ENCODE results near the gene CD9. TPM values are rescaled to one million over a fixed set of nuclear protein-coding genes. Genes with fewer than 3 reads are reported as not detected.

CD9 gene
- total RNA-seq, 4 donors from 2014 or later = 349 to 416 (median 399) TPM

GRCh38 chr12:6198556-6198955 lies 1.6 kb upstream of the CD9 start:
- DNase-seq (ENCODE audit: extremely low spot score) = no peak
- intact Hi-C loops (cut with DNase I) = loop anchor here (1.0 kb wide), 1 partner anchor 81 kb away; no protein-coding TSS in a partner anchor
- Histone ChIP-seq H3K27me3 (no peaks in the 10 kb centered on the region), H3K36me3 (no peaks in the 10 kb centered on the region), H3K27ac (replicated peaks in 1 of 4) (peak overlapping the region; percentile 94 to 100 (median 98)), H3K4me3 (no peak overlapping the region), H3K9me3 (no peaks in the 10 kb centered on the region), H3K4me1 (peaks cover 30 to 67% (median 64%) of the 10 kb centered on the region in 4 donors)
- TF ChIP-seq EP300 (IDR thresholded peaks at IDR 0.05) = no peak
- no peak for TF ChIP-seq POLR2AphosphoS5 (IDR thresholded peaks at IDR 0.05)
- TF ChIP-seq, protein P1, sequence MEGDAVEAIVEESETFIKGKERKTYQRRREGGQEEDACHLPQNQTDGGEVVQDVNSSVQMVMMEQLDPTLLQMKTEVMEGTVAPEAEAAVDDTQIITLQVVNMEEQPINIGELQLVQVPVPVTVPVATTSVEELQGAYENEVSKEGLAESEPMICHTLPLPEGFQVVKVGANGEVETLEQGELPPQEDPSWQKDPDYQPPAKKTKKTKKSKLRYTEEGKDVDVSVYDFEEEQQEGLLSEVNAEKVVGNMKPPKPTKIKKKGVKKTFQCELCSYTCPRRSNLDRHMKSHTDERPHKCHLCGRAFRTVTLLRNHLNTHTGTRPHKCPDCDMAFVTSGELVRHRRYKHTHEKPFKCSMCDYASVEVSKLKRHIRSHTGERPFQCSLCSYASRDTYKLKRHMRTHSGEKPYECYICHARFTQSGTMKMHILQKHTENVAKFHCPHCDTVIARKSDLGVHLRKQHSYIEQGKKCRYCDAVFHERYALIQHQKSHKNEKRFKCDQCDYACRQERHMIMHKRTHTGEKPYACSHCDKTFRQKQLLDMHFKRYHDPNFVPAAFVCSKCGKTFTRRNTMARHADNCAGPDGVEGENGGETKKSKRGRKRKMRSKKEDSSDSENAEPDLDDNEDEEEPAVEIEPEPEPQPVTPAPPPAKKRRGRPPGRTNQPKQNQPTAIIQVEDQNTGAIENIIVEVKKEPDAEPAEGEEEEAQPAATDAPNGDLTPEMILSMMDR (IDR thresholded peaks at IDR 0.05) = no peak
- WGBS = 98% methylated on average over 5 of the region's 6 CpGs

DNA sequence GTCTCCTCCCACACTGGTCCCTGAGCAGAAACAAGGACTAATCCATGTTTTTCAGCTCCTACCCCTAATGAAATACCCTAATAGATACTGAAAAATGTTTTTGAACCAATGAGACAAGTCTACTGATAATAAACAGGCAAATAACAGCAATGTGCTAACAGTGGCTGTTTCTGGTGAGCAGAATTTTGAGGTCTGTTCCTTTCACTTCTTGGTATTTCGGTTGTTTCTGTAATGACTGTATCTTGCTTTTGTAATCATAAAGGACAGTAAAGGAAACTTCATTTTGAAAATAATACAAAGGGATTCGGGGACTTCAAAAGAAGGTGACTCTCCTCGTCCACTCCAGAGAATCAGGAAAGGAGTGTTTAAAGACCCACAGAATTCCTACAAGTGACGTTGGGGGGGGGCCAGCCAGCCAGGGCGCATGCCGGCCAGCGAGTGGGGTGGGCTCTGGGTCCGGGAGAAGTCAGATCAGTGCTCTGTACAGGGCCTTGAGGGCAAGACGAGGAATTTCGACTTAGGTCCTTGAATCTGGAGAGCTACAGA lies 1.1 kb upstream of the CD9 start:
- Histone ChIP-seq H3K9me3 (no peaks in the 10 kb centered on the region), H3K4me3 (peak overlapping the region; percentile 78 to 100 (median 98)), H3K27me3 (no peaks in the 10 kb centered on the region), H3K4me1 (peaks cover 35 to 72% (median 69%) of the 10 kb centered on the region in 4 donors), H3K36me3 (no peaks in the 10 kb centered on the region), H3K27ac (replicated peaks in 1 of 4) (peak overlapping the region; percentile 94 to 100 (median 98))
- intact Hi-C loops (cut with DNase I) = loop anchor here (1.0 kb wide), 1 partner anchor 80 kb away; no protein-coding TSS in a partner anchor
- 41% methylated on average over 10 of the region's 10 CpGs for WGBS
- TF ChIP-seq POLR2AphosphoS5 (IDR thresholded peaks at IDR 0.05) = no peak
- no peak for TF ChIP-seq EP300 (IDR thresholded peaks at IDR 0.05)
- TF ChIP-seq, protein P1 (IDR thresholded peaks at IDR 0.05) = no peak
- no peak for TF ChIP-seq POLR2A (IDR thresholded peaks at IDR 0.05; ENCODE audit: low read depth)
- no peak for DNase-seq (ENCODE audit: extremely low spot score)

DNA sequence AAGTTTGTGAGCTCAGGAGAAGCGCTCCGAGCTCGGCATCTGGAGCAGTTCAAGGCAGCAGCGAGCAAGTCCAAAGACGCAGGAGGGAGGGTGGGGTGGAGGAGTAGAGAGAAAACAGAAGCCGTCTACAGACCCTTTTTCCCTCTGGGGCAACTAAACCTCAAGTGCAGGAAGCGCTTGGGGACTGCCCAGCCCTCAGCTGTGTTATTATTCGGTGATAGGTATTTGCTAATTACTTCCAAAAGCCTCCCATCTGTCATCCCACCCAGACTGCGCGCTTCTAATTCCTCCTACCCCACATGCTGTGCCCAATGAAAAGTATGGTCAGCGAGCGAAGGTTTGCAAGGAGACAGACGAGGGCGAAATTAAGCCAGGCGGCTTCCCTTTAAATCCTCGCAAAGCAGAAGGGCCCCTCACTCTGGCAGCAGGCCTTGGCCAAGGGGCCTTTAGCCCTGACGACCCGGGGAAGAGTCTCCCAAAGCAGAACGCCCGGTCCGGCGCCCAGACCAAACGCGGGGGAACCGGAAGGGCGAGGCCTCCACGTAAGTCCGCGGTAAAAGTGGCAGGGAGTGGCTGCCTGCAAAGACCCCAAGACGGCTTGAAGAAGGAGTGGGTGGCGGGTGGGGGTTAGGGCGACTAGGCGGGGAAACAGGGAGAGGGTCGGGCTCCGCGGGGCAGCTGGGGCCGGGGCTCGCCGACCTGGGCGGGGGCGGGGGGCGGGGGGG lies 507 bp upstream of the CD9 start:
- peaks cover 42 to 78% (median 75%) of the 10 kb centered on the region in 4 donors for H3K4me1 ChIP-seq

GRCh38 chr12:6201213-6201608 lies 1.0 kb downstream of the CD9 start:
- TF ChIP-seq POLR2AphosphoS5 (IDR thresholded peaks at IDR 0.05) (peak; percentile 50 to 58), POLR2A (IDR thresholded peaks at IDR 0.05; ENCODE audit: low read depth) (no peak), EP300 (IDR thresholded peaks at IDR 0.05) (no peak)
- TF ChIP-seq, protein P1 (IDR thresholded peaks at IDR 0.05) = peak in 1 of 3 experiments; percentile 10
- Histone ChIP-seq H3K27me3 (no peaks in the 10 kb centered on the region), H3K4me1 (peaks cover 52 to 83% (median 80%) of the 10 kb centered on the region in 4 donors), H3K4me3 (peak overlapping the region; percentile 78 to 100 (median 98)), H3K27ac (replicated peaks in 1 of 4) (peak overlapping the region; percentile 94 to 100 (median 98)), H3K36me3 (no peaks in the 10 kb centered on the region), H3K9me3 (no peaks in the 10 kb centered on the region)
- intact Hi-C loops (cut with DNase I) = loop anchor here (2.0 kb wide), 1 partner anchor 30 kb away; no protein-coding TSS in a partner anchor
- WGBS = 22% methylated on average over 9 of the region's 15 CpGs
- DNase-seq (ENCODE audit: extremely low spot score) = no peak

More for the DNA sequence above, 507 bp upstream of the CD9 start:
- intact Hi-C loops (cut with DNase I) = loop anchor here (2.0 kb wide), 1 partner anchor 31 kb away; no protein-coding TSS in a partner anchor
- peak overlapping the region; percentile 94 to 100 (median 98) for H3K27ac ChIP-seq (replicated peaks in 1 of 4)
- no peaks in the 10 kb centered on the region for H3K27me3 ChIP-seq
- DNase-seq (ENCODE audit: extremely low spot score) = no peak
- WGBS = 5% methylated on average over 27 of the region's 42 CpGs
- TF ChIP-seq, protein P1 (IDR thresholded peaks at IDR 0.05) = no peak
- TF ChIP-seq POLR2AphosphoS5 (IDR thresholded peaks at IDR 0.05) = peak in 1 of 2 donors; percentile 43
- no peaks in the 10 kb centered on the region for H3K9me3 ChIP-seq
- peak overlapping the region; percentile 78 to 100 (median 98) for H3K4me3 ChIP-seq
- H3K36me3 ChIP-seq = no peaks in the 10 kb centered on the region

All from esophagus muscularis mucosa (tissue), 4 donors.